Measurements from ENCODE around the gene RNF14. TPM values are rescaled to one million over a fixed set of nuclear protein-coding genes. Genes with fewer than 3 reads are reported as not detected.

The RNF14 gene
- total and polyA plus RNA-seq, 8 donors, result 14.4 to 67.4 (median 28.3) TPM

- H3K4me1 ChIP-seq, result no peaks in the 10 kb centered on the region
- intact Hi-C loops (cut with DNase I; ENCODE audit: low total_unique reads), result no loop called here
- no peak overlapping the region for H3K4me3 ChIP-seq
- TF ChIP-seq EP300 (IDR thresholded peaks at IDR 0.05) (no peak), POLR2AphosphoS5 (IDR thresholded peaks at IDR 0.05) (no peak), POLR2A (IDR thresholded peaks at IDR 0.05) (no peak), CTCF (IDR thresholded peaks at IDR 0.05) (no peak)
- no peaks in the 10 kb centered on the region for H3K27me3 ChIP-seq
- no peaks in the 10 kb centered on the region for H3K36me3 ChIP-seq
- no peak for DNase-seq
- 97 to 100% (median 98%) methylated on average over 2 of the region's 2 CpGs for WGBS, 5 donors
- H3K9me3 ChIP-seq, result no peaks in the 10 kb centered on the region
- no peak overlapping the region for H3K27ac ChIP-seq
Measured at GRCh38 chr5:142038735-142039134, 69.8 kb downstream of the RNF14 start.

Other genes starting within 250 kb of the RNF14 start
- gene PCDH1, start 90.7 kb upstream of the RNF14 start, total RNA-seq, result 10 to 100 TPM; 35.3 to 96.9 (median 79.1) TPM
- gene PCDH1, start 90.7 kb upstream of the RNF14 start, polyA plus RNA-seq, result 10 to 100 TPM in 2 of 3 donors, 1 to 10 TPM in 1; 8.7 to 20.9 (median 10.6) TPM
- 100 to 1,000 TPM in 1 of 5 donors, 10 to 100 TPM in 4; 65.0 to 100 (median 98.2) TPM for gene DELE1, start 45.2 kb upstream of the RNF14 start, total RNA-seq
- gene DELE1, start 45.2 kb upstream of the RNF14 start, polyA plus RNA-seq, result 10 to 100 TPM; 29.2 to 39.8 (median 32.6) TPM
- 1 to 10 TPM; 1.2 to 7.0 (median 3.7) TPM for gene PCDH12, start 10.9 kb upstream of the RNF14 start, total RNA-seq
- gene PCDH12, start 10.9 kb upstream of the RNF14 start, polyA plus RNA-seq, result under 1 TPM; 0.35 to 0.46 (median 0.37) TPM
- 10 to 100 TPM in 2 of 5 donors, 1 to 10 TPM in 3; 2.7 to 14.1 (median 5.8) TPM for gene GNPDA1, start 43.9 kb downstream of the RNF14 start, total RNA-seq
- gene GNPDA1, start 43.9 kb downstream of the RNF14 start, polyA plus RNA-seq, result 10 to 100 TPM; 11.9 to 18.9 (median 12.2) TPM
- gene NDFIP1, start 139.7 kb downstream of the RNF14 start, total RNA-seq, result 100 to 1,000 TPM in 2 of 5 donors, 10 to 100 TPM in 3; 24.5 to 123 (median 42.6) TPM
- 10 to 100 TPM; 20.2 to 27.8 (median 25.3) TPM for gene NDFIP1, start 139.7 kb downstream of the RNF14 start, polyA plus RNA-seq